HG03457 (cell line): Measurements from ENCODE around the gene VSTM1.
"Not testable (repeated sequence)": the region's sequence is repeated elsewhere in the genome, so short reads cannot be mapped to it uniquely, and the experiment has no call there.

Experiments used
- ATAC-seq: cut with Tn5 transposase; IDR thresholded peaks from one replicate; pipeline ENCODE4 v1.9.1; 2021; ENCODE audit warnings: moderate number of reproducible peaks; ENCODE audit not compliant: unreplicated experiment

The VSTM1 gene

DNA sequence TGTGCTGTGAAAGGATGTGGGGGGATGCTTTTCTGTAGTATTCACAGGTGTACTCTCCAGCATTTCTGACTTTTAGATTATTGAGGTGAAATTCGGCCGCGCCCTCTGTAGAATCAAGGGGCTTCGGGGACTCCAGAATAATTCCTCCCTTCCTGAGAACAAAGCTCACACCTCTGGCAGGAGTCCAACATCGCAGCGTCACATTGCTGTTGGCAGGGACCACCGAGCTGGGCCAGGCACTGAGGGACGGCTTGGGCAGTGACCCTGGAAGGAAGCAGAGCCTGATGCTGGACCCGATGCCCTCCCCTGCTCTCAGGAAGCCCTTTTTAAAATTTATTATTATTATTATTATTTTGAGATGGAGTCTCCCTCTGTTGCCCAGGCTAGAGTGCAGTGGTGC, 11.2 kb upstream of the VSTM1 start:
- no peak for ATAC-seq

DNA sequence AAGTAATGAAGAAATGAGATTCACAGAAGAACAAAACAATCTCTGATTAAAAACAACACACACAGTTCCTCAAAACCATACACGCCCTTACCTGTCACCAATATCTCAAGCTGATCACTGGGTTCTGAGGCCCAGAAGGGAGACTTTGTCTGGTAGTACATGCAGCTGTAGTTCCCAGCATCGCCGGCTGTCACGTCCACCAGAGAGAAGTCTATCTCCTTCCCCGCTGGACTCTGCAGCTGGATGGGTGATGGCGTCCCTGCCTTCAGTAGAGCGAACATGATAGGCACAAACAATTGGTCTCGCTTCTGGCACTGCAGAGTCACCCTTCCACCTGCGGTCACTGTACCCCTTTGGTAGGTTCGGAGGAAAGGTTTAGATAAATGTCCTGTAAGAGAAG, 10.1 kb upstream of the VSTM1 start:
- ATAC-seq = no peak

- no peak for ATAC-seq
Observed at GRCh38 chr19:54069470-54069869, 5.8 kb upstream of the VSTM1 start.

GRCh38 chr19:54062643-54063042, 1.1 kb downstream of the VSTM1 start:
- ATAC-seq = no peak

GRCh38 chr19:54047616-54048015, 16.1 kb downstream of the VSTM1 start:
- ATAC-seq = no peak

DNA sequence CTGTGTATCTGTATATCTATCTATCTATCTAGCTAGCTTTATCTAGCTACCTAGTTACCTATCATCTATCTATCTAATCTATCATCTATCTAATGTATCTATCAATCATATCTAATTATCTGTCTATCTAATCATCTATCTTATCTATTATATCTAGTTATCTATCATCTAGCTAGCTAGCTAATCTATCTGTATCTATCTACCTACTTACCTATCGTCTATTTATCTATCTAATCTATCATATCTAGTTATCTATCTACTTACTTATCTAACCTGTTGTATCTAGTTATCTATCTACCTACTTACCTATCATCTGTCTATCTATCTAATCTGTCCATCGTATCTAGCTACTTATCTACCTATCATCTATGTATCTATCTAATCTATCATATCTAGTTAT, 17.9 kb downstream of the VSTM1 start:
- ATAC-seq = no peak

GRCh38 chr19:54042989-54043388, 20.7 kb downstream of the VSTM1 start:
- ATAC-seq = no peak

DNA sequence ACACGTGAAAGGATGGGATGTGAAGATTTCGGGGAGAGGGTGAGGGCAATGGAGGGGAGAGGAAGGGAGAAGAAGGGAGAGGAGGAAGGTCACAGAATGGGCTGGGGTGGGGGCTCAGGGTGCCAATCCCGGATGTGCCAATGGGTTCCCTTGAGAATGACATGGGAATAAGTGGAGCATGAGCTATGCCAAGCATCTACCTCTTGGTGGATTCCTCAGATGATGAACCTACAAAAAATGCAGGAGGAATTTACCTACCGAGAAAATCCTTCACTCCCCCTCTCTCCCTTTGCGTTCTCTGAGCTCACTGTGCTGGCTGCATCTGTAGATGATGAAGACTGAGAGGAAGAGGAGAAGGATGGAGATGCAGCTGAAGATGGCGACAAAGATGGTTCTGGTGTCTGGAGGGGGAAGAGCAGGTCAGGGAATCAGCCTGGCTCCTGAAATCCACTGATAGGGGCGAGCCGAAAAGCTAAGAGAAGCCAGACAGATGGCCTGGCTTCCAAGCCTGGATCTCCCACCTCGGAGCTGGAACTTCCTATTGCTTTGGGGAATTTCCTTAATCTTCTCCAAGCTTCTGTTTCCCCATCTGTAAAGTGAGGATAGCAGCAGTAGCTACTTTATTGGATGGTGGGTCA, 21.6 kb downstream of the VSTM1 start:
- no peak for ATAC-seq

GRCh38 chr19:54040003-54040402, 23.7 kb downstream of the VSTM1 start:
- no peak for ATAC-seq

DNA sequence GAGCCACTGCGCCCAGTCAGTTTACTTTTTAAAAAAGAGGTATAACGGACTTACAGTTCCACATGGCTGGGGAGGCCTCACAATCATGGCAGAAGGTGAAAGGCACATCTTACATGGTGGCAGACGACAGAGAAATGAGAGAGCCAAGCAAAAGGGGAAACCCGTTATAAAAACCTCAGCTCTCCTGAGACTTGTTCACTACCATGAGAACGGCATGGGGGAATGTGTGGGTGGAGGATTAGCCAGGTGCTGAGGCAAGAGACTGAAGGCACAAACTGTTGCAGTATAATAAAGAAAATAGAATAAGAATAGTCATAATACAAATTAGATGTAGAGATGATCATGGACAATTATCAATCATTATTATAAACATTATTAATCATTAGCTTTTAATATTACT, 27.2 kb downstream of the VSTM1 start:
- ATAC-seq = not testable (repeated sequence)

DNA sequence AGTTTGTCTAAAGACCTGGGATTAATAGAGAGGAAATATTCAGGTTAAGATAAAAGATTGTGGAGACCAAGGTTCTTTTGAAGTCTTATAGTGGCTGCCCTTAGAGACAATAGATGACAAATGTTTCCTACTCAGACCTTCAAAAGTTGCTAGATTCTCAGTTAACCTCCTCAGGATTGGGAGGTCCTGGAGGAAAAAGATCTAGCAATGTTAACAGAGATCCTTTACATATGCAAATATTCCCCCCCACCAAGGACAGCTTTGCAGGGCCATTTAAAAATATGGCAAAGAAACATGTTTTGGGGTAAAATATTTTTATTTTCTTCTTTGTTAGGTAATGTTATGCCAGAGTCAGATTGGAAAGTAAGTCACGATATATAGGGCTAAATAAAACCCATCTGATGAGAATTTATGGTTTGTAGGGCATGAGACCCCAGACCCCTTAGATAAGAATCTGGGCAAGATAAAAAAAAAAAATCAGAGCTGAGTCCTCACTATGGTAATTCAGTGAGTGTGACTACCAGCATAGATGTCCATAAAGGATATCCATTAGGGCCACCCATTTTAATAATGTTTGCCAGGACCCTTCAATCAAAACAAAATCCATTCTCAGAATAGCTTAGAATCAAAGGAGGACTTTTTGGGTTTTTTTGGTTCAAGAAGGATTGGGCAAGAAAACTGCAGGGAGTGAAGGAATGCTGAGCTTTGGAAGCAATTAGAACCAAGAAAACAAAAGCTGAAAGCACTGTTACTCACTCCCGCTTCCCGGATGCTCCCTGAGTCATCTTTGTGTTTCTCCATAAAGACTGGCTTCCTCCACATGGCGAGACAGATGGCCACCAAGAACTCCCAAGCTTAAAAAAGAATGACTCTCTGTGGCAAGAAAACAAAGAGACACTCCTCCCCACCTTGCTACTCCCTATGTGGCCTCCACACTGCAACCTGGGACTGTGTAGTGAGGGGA, 28.2 kb downstream of the VSTM1 start:
- no peak for ATAC-seq

DNA sequence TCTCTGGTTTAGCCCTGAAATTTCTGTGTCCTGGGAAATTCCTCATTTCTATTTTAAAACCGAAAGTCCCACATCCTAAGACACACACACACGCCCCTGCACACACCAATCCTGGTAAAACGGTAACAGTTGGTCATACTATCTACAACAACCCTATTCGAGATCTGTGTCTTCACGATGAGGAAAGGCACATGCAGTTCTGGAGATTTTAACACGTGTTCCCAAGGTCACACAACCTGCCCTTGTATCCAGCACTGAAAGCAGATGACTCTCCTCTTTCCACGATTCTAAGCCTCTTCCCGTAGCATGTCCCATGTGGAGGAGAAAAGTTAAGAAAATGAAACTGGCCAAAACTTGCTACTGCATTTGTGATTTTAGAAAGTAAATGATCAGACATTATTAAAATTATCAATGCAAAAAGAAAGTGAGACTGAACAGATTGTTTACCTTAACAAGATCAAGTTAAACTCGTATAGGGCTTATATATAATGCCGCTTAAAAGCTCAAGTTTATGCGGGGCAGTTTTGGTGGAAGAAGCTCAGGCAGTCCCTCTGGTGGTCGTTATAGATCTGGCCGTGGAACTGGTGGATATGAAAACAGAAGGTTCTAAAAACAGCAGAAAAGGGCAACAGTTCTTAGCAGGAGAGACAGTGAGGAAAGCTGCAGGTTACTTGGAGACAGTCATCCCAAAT, 32.7 kb downstream of the VSTM1 start:
- ATAC-seq = no peak

- no peak for ATAC-seq
Observed at GRCh38 chr19:54029930-54030490, 33.7 kb downstream of the VSTM1 start.

GRCh38 chr19:54029301-54029700, 34.4 kb downstream of the VSTM1 start:
- no peak for ATAC-seq

GRCh38 chr19:54026656-54027055, 37.0 kb downstream of the VSTM1 start:
- ATAC-seq = no peak

GRCh38 chr19:54024660-54025059, 39.0 kb downstream of the VSTM1 start:
- ATAC-seq = no peak

- ATAC-seq = no peak
Observed at GRCh38 chr19:54023191-54023590, 40.5 kb downstream of the VSTM1 start.

DNA sequence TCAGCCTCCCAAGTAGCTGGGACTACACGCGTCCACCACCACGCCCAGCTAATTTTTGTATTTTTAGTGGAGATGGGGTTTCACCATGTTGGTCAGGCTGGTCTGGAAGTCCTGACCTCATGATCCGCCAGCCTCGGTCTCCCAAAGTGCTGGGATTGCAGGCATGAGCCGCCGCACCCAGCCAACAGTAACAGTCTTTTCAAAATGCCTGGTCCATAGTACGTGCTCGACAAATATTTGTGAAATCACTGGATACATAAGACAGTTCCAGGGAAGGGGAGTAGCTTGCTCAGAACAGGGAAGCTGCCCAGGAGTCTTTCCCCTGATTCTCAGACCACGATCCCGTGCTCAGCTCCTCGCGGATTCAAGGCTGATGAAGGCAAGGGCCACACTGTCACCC, 41.8 kb downstream of the VSTM1 start:
- ATAC-seq = no peak

GRCh38 chr19:54021363-54021762, 42.3 kb downstream of the VSTM1 start:
- ATAC-seq = no peak

- ATAC-seq = no peak
Observed at GRCh38 chr19:54017261-54017660, 46.4 kb downstream of the VSTM1 start.

- ATAC-seq = no peak
Observed at GRCh38 chr19:54014920-54015560, 48.7 kb downstream of the VSTM1 start.
